Chondrocyte (in vitro differentiated cells): ENCODE results near the gene ATP9A. TPM values are rescaled to one million over a fixed set of nuclear protein-coding genes. Genes with fewer than 3 reads are reported as not detected.
"Not testable (repeated sequence)": the region's sequence is repeated elsewhere in the genome, so short reads cannot be mapped to it uniquely, and the experiment has no call there.

ENCODE experiments used
- DNase-seq: peaks from one replicate; pipeline ENCODE4 v3.0.0; 2021; ENCODE audit warnings: mixed read lengths, low spot score
- H3K27ac Mint-ChIP-seq: one replicate; pipeline ENCODE4 v1.8.0; 2021; ENCODE audit warnings: mild to moderate bottlenecking, moderate library complexity, mixed read lengths; ENCODE audit not compliant: unreplicated experiment
- H3K27me3 Mint-ChIP-seq: 2 replicates; pipeline ENCODE4 v1.8.0; 2021; ENCODE audit warnings: low read depth, mixed read lengths
- H3K36me3 Mint-ChIP-seq: 2 replicates; pipeline ENCODE4 v1.8.0; 2021; ENCODE audit warnings: low read depth, mixed read lengths
- H3K4me1 Mint-ChIP-seq: 2 replicates; pipeline ENCODE4 v1.8.0; 2021; ENCODE audit warnings: low read depth, mild to moderate bottlenecking, mixed read lengths
- H3K4me3 Mint-ChIP-seq: one replicate; pipeline ENCODE4 v1.8.0; 2021; ENCODE audit warnings: mild to moderate bottlenecking, moderate library complexity, mixed read lengths; ENCODE audit not compliant: unreplicated experiment
- H3K9me3 Mint-ChIP-seq: 2 replicates; pipeline ENCODE4 v1.8.0; 2021; ENCODE audit warnings: low read depth, mixed read lengths
- CTCF ChIP-seq: fragments of 200-600 bp; sonication (generic); IDR thresholded peaks from 2 replicates; pipeline ENCODE4 v1.5.0; 2021; ENCODE audit warnings: antibody characterized with exemption, mild to moderate bottlenecking, moderate library complexity
- total RNA-seq: library from RNA; stranded (reverse); gene quantifications from 3 replicates; pipeline ENCODE4 v1.2.1, GENCODE V29; 2021

The ATP9A gene
- total RNA-seq, 1 donor from 2014 or later = 43.1 TPM

DNA sequence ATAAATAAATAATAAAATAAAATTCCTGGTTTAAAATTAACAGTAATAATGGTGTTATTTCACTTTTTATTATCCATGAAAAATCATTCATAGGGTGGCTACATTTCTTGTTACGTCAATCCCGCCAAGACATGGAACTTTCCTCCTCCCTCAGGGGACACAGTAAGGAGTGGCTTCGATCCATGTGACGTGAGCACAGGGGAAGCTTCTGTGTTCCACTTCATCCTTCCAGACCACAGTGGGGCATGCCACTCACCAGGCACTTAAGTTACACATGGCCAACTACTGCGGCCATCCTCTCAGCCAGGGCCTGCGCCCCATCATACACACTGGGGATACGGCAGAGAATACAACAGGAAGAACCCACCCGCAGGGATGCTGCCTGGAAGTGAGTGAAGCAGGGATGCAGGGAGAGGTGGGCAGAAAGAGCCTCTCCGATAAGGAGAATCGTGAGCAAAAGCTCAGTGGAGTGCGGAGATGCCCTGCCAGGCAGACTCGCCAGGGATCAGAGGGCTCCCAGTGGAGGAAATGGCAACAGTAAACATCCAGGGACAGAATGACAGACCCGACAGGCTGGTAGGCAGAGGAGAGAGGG is 75.3 kb downstream of the ATP9A start:
- H3K27ac Mint-ChIP-seq = no peak overlapping the region
- peaks cover 37% of the 10 kb centered on the region for H3K4me1 Mint-ChIP-seq
- H3K36me3 Mint-ChIP-seq = peaks cover 13% of the 10 kb centered on the region
- no peak for TF ChIP-seq CTCF
- no peak for DNase-seq
- no peaks in the 10 kb centered on the region for H3K27me3 Mint-ChIP-seq
- no peaks in the 10 kb centered on the region for H3K9me3 Mint-ChIP-seq
- no peak overlapping the region for H3K4me3 Mint-ChIP-seq

- no peak overlapping the region for H3K4me3 Mint-ChIP-seq
- no peak overlapping the region for H3K27ac Mint-ChIP-seq
- DNase-seq = no peak
- H3K27me3 Mint-ChIP-seq = no peaks in the 10 kb centered on the region
- H3K9me3 Mint-ChIP-seq = no peaks in the 10 kb centered on the region
- H3K36me3 Mint-ChIP-seq = peaks cover 13% of the 10 kb centered on the region
- H3K4me1 Mint-ChIP-seq = peaks cover 37% of the 10 kb centered on the region
- TF ChIP-seq CTCF = no peak
These were observed 76.5 kb downstream of the ATP9A start for GRCh38 chr20:51691703-51692102.

DNA sequence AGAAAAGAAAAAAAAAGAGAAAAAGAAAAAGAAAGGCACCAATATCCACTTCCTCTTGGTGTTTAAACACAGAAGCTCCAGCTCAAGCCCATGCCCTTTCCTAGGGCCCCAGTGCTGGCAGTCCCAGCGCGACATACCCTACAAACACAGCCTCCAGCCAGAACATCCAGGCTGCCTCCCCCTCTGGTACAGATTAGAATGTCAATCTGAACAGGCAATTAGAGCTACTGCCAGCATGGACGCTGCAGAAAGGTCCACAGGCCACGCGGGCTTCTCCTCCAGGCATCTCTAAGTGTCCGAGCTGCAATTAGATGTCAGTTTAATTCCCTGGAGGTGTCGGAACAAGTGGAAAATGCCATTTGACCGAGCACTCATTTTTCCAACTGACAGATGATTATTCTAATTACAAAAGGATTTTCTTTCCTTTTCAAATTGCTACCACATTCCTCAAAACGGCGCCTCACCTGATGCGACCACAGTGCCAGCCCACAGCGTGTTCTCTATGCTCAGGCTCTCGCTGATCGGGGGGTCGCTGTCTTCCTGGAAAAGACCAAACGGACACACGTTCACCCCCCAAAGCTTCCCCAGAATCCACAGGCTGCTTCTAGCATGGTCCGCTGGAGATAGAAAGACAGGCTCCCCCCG is 79.5 kb downstream of the ATP9A start:
- H3K27me3 Mint-ChIP-seq = no peaks in the 10 kb centered on the region
- peaks cover 13% of the 10 kb centered on the region for H3K36me3 Mint-ChIP-seq
- H3K9me3 Mint-ChIP-seq = no peaks in the 10 kb centered on the region
- H3K4me3 Mint-ChIP-seq = no peak overlapping the region
- H3K27ac Mint-ChIP-seq = peak overlapping the region; percentile 18
- H3K4me1 Mint-ChIP-seq = peaks cover 33% of the 10 kb centered on the region
- no peak for TF ChIP-seq CTCF
- no peak for DNase-seq

DNA sequence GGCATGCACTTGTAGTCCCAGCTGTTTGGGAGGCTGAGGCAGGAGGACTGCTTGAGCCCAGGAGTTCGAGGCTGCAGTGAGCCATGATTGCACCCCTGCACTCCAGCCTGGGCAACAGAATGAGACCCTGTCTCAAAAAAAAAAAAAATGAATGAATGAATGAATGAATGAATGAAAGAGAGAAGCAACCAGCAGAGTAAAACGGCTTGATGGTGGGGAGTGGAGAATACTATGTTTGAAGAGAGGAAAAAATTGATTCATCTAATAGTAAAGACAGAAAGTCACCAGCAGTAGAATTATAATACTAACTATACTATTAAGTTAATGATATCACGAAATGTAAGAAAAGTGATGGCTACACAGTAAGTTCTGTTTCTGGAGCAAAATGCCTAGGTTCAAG is 80.6 kb downstream of the ATP9A start:
- Mint-ChIP-seq H3K27me3 (no peaks in the 10 kb centered on the region), H3K9me3 (no peaks in the 10 kb centered on the region), H3K4me1 (peaks cover 37% of the 10 kb centered on the region), H3K4me3 (no peak overlapping the region), H3K27ac (peak overlapping the region; percentile 95), H3K36me3 (peaks cover 8% of the 10 kb centered on the region)
- TF ChIP-seq CTCF = no peak
- DNase-seq = no peak

DNA sequence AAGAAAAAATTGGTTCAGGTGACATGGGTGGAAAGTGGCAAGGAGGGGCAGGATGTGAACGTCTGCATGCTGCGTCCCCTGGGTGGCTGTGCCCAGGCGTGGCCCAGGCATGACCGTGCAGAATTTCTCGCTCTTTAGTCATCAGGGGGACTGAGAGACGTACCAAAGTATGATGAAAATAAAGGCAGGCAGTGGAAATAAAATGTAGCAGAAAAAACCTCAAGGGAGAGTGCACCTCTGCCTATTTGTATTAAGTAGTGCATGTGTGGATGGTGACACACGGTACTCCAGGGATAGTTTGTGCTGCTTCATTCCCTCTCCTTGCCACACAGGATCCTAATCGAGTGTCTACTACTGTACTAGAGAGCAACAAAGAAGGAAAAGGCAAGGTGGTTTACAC is 81.1 kb downstream of the ATP9A start:
- peaks cover 37% of the 10 kb centered on the region for H3K4me1 Mint-ChIP-seq
- TF ChIP-seq CTCF = no peak
- no peak overlapping the region for H3K4me3 Mint-ChIP-seq
- peak overlapping the region; percentile 95 for H3K27ac Mint-ChIP-seq
- peaks cover 8% of the 10 kb centered on the region for H3K36me3 Mint-ChIP-seq
- H3K27me3 Mint-ChIP-seq = no peaks in the 10 kb centered on the region
- DNase-seq = no peak
- no peaks in the 10 kb centered on the region for H3K9me3 Mint-ChIP-seq

DNA sequence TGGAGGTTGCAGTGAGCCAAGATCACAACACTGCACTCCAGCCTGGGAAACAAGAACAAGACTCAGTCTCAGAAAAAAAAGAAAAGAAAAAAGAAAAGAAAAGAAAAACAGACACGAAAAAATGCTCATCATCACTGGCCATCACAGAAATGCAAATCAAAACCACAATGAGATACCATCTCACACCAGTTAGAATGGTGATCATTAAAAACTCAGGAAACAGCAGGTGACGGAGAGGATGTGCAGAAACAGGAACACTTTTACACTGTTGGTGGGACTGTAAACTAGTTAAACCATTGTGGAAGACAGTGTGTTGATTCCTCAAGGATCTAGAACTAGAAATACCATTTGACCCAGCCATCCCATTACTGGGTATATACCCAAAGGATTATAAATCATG is 82.7 kb downstream of the ATP9A start:
- not testable (repeated sequence) for H3K4me3 Mint-ChIP-seq, H3K27me3 Mint-ChIP-seq, DNase-seq, H3K36me3 Mint-ChIP-seq, H3K9me3 Mint-ChIP-seq
- peaks cover 37% of the 10 kb centered on the region for H3K4me1 Mint-ChIP-seq
- peak overlapping the region; percentile 28 for H3K27ac Mint-ChIP-seq
